Smooth muscle cell (in vitro differentiated cells): ENCODE data around the gene FRY. TPM values are rescaled to one million over a fixed set of nuclear protein-coding genes. Genes with fewer than 3 reads are reported as not detected.

ENCODE experiments used
- DNase-seq: peaks from one replicate; lab custom pipeline; 2025; ENCODE audit not compliant: unreplicated experiment; lab: John Stamatoyannopoulos, UW
- H2AFZ ChIP-seq: fragments of 200-600 bp; sonication (generic); 2 replicates; pipeline ENCODE4 v1.6.0; 2016; ENCODE audit warnings: antibody characterized with exemption, low read depth, mild to moderate bottlenecking
- H3F3A ChIP-seq: fragments of 200-600 bp; sonication (generic); 2 replicates; pipeline ENCODE4 v1.6.0; 2017; ENCODE audit warnings: antibody characterized with exemption, low read depth
- H3K27ac ChIP-seq: fragments of 200-600 bp; sonication (generic); 2 replicates; pipeline ENCODE4 v1.5.1; 2016; ENCODE audit warnings: low read depth, mild to moderate bottlenecking
- H3K27me3 ChIP-seq: fragments of 200-600 bp; sonication (generic); 2 replicates; pipeline ENCODE4 v1.6.1; 2016; ENCODE audit warnings: low read depth, mild to moderate bottlenecking
- H3K36me3 ChIP-seq: fragments of 200-600 bp; sonication (generic); 2 replicates; pipeline ENCODE4 v1.5.1; 2016; ENCODE audit warnings: low read depth
- H3K4me1 ChIP-seq: fragments of 200-600 bp; sonication (generic); 2 replicates; pipeline ENCODE4 v1.5.1; 2016; ENCODE audit warnings: low read depth
- H3K4me2 ChIP-seq: fragments of 200-600 bp; sonication (generic); 2 replicates; pipeline ENCODE4 v1.6.0; 2016; ENCODE audit warnings: mild to moderate bottlenecking
- H3K4me3 ChIP-seq: fragments of 200-600 bp; sonication (generic); 2 replicates; pipeline ENCODE4 v1.5.1; 2016; ENCODE audit warnings: mild to moderate bottlenecking
- H3K79me2 ChIP-seq: fragments of 200-600 bp; sonication (generic); 2 replicates; pipeline ENCODE4 v1.6.0; 2016; ENCODE audit warnings: low read depth, mild to moderate bottlenecking
- H3K9ac ChIP-seq: fragments of 200-600 bp; sonication (generic); 2 replicates; pipeline ENCODE4 v1.6.0; 2016; ENCODE audit warnings: low read depth
- H3K9me3 ChIP-seq: fragments of 200-600 bp; sonication (generic); replicated peaks from 2 replicates; pipeline ENCODE4 v1.5.1; 2016; ENCODE audit warnings: low read depth
- H4K20me1 ChIP-seq: fragments of 200-600 bp; sonication (generic); 2 replicates; pipeline ENCODE4 v1.6.0; 2016; ENCODE audit warnings: low read depth
- CTCF ChIP-seq: fragments of 200-600 bp; sonication (generic); IDR thresholded peaks from 2 replicates; pipeline ENCODE4 v1.5.1; 2017; ENCODE audit warnings: borderline replicate concordance, mild to moderate bottlenecking, antibody characterized with exemption; ENCODE audit not compliant: insufficient read depth, poor library complexity, severe bottlenecking
- WGBS: methylation state at CpG from one replicate; pipeline ENCODE4 v1.1.7; 2016; ENCODE audit warnings: low lambda C conversion rate; 5-methylcytosine and 5-hydroxymethylcytosine counted together
- polyA plus RNA-seq: library from polyadenylated mRNA; unstranded; fragments of >200 nt; fragmentation: Nextera tagmentation; extraction: Ambion mirVana; gene quantifications from 2 replicates; pipeline ENCODE4 v1.2.1, GENCODE V29; 2016
- total RNA-seq: library from RNA; depleted of rRNA; stranded (reverse); fragments of >200 nt; gene quantifications from 2 replicates; pipeline ENCODE4 v1.2.3, GENCODE V29; 2014

FRY gene
- total and polyA plus RNA-seq, 2 experiments from 2014 or later, result 1.1 to 3.2 TPM

DNA sequence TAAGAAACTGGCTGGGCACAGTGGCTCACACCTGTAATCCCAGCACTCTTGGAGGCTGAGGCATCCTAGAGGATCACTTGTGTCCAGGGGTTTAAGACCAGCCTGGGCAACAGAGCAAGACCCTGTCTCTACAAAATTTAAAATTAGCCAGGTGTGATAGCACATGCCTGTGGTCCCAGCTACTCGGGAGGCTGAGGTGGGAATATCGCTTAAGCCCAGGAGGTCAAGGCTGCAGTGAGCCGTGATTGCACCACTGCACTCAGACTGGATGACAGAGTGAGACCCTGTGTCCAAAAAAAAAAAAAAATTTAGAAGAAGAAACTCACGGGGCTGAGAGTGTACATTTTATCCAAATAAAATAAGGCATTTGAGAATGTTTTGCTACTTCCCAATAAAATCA lies 224.7 kb downstream of the FRY start:
- Histone ChIP-seq H3K4me3 (no peak overlapping the region), H3K36me3 (no peaks in the 10 kb centered on the region), H3K9me3 (no peaks in the 10 kb centered on the region), H3K79me2 (no peaks in the 10 kb centered on the region), H4K20me1 (no peaks in the 10 kb centered on the region), H3K27me3 (no peaks in the 10 kb centered on the region), H3K4me1 (no peaks in the 10 kb centered on the region), H3K4me2 (no peak overlapping the region), H3F3A (peaks cover 4% of the 10 kb centered on the region), H3K27ac (no peak overlapping the region), H3K9ac (no peak overlapping the region), H2AFZ (no peak overlapping the region)
- no peak for DNase-seq
- no peak for TF ChIP-seq CTCF
- 94% methylated on average over 4 of the region's 4 CpGs for WGBS

GRCh38 chr13:32257649-32258048 lies 226.1 kb downstream of the FRY start:
- H3K4me3 ChIP-seq, result no peak overlapping the region
- no peak overlapping the region for H3K27ac ChIP-seq
- no peaks in the 10 kb centered on the region for H3K27me3 ChIP-seq
- H3K36me3 ChIP-seq, result no peaks in the 10 kb centered on the region
- H4K20me1 ChIP-seq, result no peaks in the 10 kb centered on the region
- TF ChIP-seq CTCF, result no peak
- no peak overlapping the region for H3K4me2 ChIP-seq
- H3K9me3 ChIP-seq, result no peaks in the 10 kb centered on the region
- no peaks in the 10 kb centered on the region for H3K79me2 ChIP-seq
- H3F3A ChIP-seq, result peaks cover 16% of the 10 kb centered on the region
- H3K4me1 ChIP-seq, result no peaks in the 10 kb centered on the region
- DNase-seq, result no peak
- H2AFZ ChIP-seq, result no peak overlapping the region
- H3K9ac ChIP-seq, result no peak overlapping the region

DNA sequence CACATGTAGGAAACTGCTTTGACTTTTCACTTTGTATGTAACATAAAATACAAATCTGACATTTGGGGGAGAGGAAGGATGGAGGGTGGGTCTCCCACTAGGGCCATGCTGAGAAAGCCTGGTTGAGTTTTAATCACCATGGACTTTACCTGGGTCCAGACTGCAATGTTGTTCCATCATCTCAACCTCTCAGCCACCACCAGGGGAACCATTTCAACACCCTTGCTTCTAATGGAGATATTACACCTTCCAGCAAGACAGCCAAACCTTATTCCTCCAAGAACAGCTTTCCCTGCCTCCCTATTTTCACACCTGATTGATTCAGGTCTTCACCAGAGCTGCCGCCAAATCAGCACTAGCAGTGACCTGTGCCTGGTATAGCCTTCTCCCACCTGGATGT lies 227.5 kb downstream of the FRY start:
- no peaks in the 10 kb centered on the region for H3K27me3 ChIP-seq
- no peaks in the 10 kb centered on the region for H3K4me1 ChIP-seq
- peaks cover 16% of the 10 kb centered on the region for H3F3A ChIP-seq
- H3K9me3 ChIP-seq, result no peaks in the 10 kb centered on the region
- no peak overlapping the region for H3K4me3 ChIP-seq
- no peaks in the 10 kb centered on the region for H4K20me1 ChIP-seq
- 96% methylated on average over 1 of the region's 1 CpG for WGBS
- no peaks in the 10 kb centered on the region for H3K79me2 ChIP-seq
- H3K4me2 ChIP-seq, result no peak overlapping the region
- TF ChIP-seq CTCF, result no peak
- H2AFZ ChIP-seq, result no peak overlapping the region
- no peak for DNase-seq
- no peak overlapping the region for H3K27ac ChIP-seq
- H3K36me3 ChIP-seq, result no peaks in the 10 kb centered on the region
- no peak overlapping the region for H3K9ac ChIP-seq

DNA sequence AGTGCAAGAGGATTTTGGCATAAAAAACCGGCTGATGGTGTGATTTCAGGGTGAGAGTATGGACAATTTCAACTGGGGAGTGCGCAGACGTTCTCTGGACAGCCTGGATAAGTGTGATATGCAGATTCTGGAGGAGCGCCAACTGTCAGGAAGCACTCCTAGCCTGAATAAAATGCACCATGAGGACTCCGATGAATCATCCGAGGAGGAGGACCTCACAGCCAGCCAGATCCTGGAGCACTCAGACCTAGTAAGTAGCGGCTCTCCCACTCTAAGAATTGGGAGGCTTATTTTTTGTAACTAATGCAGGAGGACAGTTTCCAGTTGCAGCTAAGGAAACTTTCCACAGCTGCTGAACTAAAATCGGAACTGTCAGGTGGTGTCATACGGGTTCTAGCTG lies 230.0 kb downstream of the FRY start:
- Histone ChIP-seq H3K9ac (no peak overlapping the region), H3K4me1 (no peaks in the 10 kb centered on the region), H3K4me2 (peak overlapping the region; percentile 34), H3K27me3 (no peaks in the 10 kb centered on the region), H3K27ac (peak overlapping the region; percentile 45), H3K79me2 (no peaks in the 10 kb centered on the region), H2AFZ (no peak overlapping the region), H3K4me3 (no peak overlapping the region), H3K9me3 (no peaks in the 10 kb centered on the region), H3K36me3 (no peaks in the 10 kb centered on the region), H4K20me1 (no peaks in the 10 kb centered on the region), H3F3A (peaks cover 16% of the 10 kb centered on the region)
- no peak for TF ChIP-seq CTCF
- WGBS, result 48% methylated on average over 9 of the region's 9 CpGs
- peak; percentile 3 for DNase-seq
